Mucosa of rectum (tissue), 2 donors: ENCODE measurements around the gene SCP2D1.

Source experiments
- H3K27ac ChIP-seq, 2 donors: one replicate each; pipeline ENCODE4 v1.7.0; 2013; ENCODE audit warnings: inconsistent platforms in 2 of 2, low read depth in 2 of 2, low read length in 2 of 2
- H3K27me3 ChIP-seq, 2 donors: one replicate each; pipeline ENCODE4 v1.7.0; 2013; ENCODE audit warnings: low read length in 2 of 2; ENCODE audit not compliant: control insufficient read depth in 2 of 2, insufficient read depth in 2 of 2
- H3K36me3 ChIP-seq, 2 donors: one replicate each; pipeline ENCODE4 v1.7.0; 2013; ENCODE audit warnings: low read length in 2 of 2; ENCODE audit not compliant: control insufficient read depth in 2 of 2, insufficient read depth in 2 of 2
- H3K4me1 ChIP-seq, 2 donors: one replicate each; pipeline ENCODE4 v1.7.0; 2013; ENCODE audit warnings: low read length in 2 of 2, mild to moderate bottlenecking in 1 of 2; ENCODE audit not compliant: control insufficient read depth in 2 of 2, insufficient read depth in 2 of 2
- H3K4me3 ChIP-seq, 2 donors: one replicate each; pipeline ENCODE4 v1.7.0; 2013; ENCODE audit warnings: low read length in 2 of 2
- H3K9ac ChIP-seq, 2 donors: one replicate each; pipeline ENCODE4 v1.7.0; 2013; ENCODE audit warnings: low read length in 2 of 2, low read depth in 1 of 2, mild to moderate bottlenecking in 1 of 2
- H3K9me3 ChIP-seq, 2 donors: one replicate each; pipeline ENCODE4 v1.7.0; 2013; ENCODE audit warnings: low read length in 2 of 2; ENCODE audit not compliant: control insufficient read depth in 2 of 2
- donor health status: healthy.
- donor health status: Normal muscosa, but diverticular disease.

SCP2D1 gene

GRCh38 chr20:18857640-18858039 is 44.1 kb downstream of the SCP2D1 start:
- no peak overlapping the region for H3K4me3 ChIP-seq
- H3K9ac ChIP-seq, result no peak overlapping the region
- H3K4me1 ChIP-seq, result no peaks in the 10 kb centered on the region
- H3K27me3 ChIP-seq, result no peaks in the 10 kb centered on the region
- no peaks in the 10 kb centered on the region for H3K36me3 ChIP-seq
- H3K27ac ChIP-seq, result no peak overlapping the region
- no peaks in the 10 kb centered on the region for H3K9me3 ChIP-seq

- no peaks in the 10 kb centered on the region for H3K27me3 ChIP-seq
- no peaks in the 10 kb centered on the region for H3K4me1 ChIP-seq
- no peak overlapping the region for H3K27ac ChIP-seq
- no peaks in the 10 kb centered on the region for H3K9me3 ChIP-seq
- no peak overlapping the region for H3K4me3 ChIP-seq
- no peaks in the 10 kb centered on the region for H3K36me3 ChIP-seq
- H3K9ac ChIP-seq, result no peak overlapping the region
These were observed 45.2 kb downstream of the SCP2D1 start for GRCh38 chr20:18858816-18859215.
